GM18507 (cell line): ENCODE data around the gene HOXD8.

Experiments used
- DNase-seq: peaks from one replicate; pipeline ENCODE4 v3.0.0; 2011; ENCODE audit warnings: low read depth; ENCODE audit not compliant: insufficient read length; ENCODE audit errors: extremely low spot score
- FAIRE-seq: peaks from 2 replicates; lab custom pipeline; 2011; peaks lifted over from hg19 to GRCh38; lab: Jason Lieb, UNC

HOXD8 gene

DNA sequence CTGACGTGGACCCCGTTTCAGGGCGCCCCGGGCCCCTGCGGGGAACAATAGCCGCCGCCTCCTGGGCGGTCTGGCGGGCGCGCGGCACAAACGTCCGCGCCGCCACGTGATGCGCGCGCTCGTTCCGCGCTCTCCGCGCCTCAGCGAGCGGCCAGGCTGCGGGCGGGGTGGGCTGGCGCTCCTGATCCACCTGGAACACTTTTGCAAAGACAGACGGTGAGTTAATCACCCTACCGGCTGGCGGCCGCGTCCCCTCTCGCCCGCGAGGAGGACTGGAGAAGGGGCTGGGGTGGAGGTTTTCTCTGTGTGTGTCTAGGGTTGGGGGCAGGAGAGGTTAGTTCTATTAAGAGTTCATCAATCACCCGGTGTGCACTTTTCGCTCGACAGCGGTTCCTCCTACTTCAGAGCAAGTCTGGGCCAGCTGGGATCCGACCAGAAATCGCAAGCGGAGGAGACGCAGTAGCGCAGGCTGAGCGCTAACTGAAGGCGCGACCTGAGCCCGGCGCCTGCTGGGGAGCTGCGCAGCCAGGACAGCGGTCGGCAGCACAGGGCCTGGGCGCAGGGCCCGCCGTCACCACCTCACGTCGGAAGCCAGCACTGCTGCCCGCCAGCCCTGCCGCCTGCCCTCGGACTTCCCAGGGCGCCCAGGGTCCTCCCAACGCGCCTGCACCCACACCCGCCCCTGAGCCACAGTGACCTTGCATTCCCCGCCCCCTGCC is 48.7 kb downstream of the HOXD8 start:
- no peak for DNase-seq
- no peak for FAIRE-seq

- FAIRE-seq = no peak
Measured at GRCh38 chr2:176178757-176179295, 49.3 kb downstream of the HOXD8 start.

GRCh38 chr2:176181551-176181950 is 52.0 kb downstream of the HOXD8 start:
- FAIRE-seq = no peak

More at GRCh38 chr2:176178757-176179295, 49.3 kb downstream of the HOXD8 start:
- no peak for DNase-seq

More at GRCh38 chr2:176181551-176181950, 52.0 kb downstream of the HOXD8 start:
- DNase-seq = no peak
